Measurements from ENCODE around the gene APLP2.
"Not testable (repeated sequence)": the region's sequence is repeated elsewhere in the genome, so short reads cannot be mapped to it uniquely, and the experiment has no call there.

Gene APLP2

DNA sequence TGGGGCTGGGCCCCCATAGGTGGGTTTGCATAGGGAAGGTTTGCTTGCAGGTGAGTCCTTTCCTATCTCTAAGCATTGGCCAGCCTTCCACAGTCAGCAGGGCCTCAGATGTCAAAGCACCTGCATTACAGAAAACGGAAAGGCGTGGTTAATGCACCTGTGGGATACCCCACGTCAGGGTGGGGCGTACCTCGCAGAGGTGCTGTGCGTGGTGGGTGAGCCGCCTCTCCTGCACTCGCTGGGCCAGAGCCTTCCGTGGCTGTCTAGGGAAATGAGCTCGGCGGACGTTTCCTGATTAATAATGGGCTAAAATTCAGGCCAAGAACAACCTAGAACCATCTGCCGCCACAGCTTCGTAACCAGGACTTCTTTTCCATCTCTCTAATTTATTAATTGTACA is 122.2 kb downstream of the APLP2 start:
- H3K4me3 ChIP-seq (replicated peaks in 1 of 2; ENCODE audit: low read depth in 2 of 2, low read length in 2 of 2) = no peak overlapping the region
- TF ChIP-seq, protein P1, sequence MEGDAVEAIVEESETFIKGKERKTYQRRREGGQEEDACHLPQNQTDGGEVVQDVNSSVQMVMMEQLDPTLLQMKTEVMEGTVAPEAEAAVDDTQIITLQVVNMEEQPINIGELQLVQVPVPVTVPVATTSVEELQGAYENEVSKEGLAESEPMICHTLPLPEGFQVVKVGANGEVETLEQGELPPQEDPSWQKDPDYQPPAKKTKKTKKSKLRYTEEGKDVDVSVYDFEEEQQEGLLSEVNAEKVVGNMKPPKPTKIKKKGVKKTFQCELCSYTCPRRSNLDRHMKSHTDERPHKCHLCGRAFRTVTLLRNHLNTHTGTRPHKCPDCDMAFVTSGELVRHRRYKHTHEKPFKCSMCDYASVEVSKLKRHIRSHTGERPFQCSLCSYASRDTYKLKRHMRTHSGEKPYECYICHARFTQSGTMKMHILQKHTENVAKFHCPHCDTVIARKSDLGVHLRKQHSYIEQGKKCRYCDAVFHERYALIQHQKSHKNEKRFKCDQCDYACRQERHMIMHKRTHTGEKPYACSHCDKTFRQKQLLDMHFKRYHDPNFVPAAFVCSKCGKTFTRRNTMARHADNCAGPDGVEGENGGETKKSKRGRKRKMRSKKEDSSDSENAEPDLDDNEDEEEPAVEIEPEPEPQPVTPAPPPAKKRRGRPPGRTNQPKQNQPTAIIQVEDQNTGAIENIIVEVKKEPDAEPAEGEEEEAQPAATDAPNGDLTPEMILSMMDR (IDR thresholded peaks at IDR 0.05; ENCODE audit: low read depth, low read length) = no peak
- no peak for DNase-seq (ENCODE audit: low read depth in 2 of 2)

DNA sequence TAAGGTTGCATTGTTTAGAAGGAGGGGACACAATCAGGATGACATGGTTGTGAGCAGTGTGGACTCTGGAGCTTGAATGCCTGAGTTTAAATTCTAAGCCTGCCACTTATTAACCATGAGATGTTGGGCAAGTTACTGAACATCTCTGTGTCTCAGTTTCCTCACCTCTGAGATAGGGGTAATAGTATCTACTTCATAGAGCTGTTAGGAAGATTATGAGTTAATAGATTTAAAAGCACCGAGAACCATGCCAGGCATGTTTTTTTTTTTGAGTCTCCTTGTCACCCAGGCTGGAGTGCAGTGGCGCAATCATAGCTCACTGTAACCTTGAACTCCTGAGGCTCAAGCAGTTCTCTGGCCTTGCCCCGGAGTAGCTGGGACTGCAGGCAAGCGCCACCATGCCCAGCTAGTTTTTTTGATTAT is 123.2 kb downstream of the APLP2 start:
- TF ChIP-seq, protein P1 (IDR thresholded peaks at IDR 0.05; ENCODE audit: low read depth, low read length) = no peak
- H3K4me3 ChIP-seq (replicated peaks in 1 of 2; ENCODE audit: low read depth in 2 of 2, low read length in 2 of 2) = no peak overlapping the region
- DNase-seq (ENCODE audit: low read depth in 2 of 2) = no peak

DNA sequence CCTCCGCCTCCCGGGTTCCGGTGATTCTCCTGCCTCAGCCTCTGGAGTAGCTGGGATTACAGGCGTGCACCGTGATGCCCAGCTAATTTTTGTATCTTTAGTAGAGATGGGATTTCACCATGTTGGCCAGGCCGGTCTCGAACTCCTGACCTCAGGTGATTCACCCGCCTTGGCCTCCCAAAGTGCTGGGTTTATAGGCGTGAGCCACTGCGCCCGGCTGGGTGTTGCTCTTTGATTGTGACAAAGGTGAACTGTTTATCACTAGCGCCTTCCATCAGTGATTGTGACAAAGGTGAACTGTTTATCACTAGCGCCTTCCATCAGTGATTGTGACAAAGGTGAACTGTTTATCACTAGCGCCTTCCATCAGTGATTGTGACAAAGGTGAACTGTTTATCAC is 123.9 kb downstream of the APLP2 start:
- not testable (repeated sequence) for DNase-seq (ENCODE audit: low read depth in 2 of 2); H3K4me3 ChIP-seq (replicated peaks in 1 of 2; ENCODE audit: low read depth in 2 of 2, low read length in 2 of 2)

Measured in cardiac fibroblast (primary cell).